IMR-90 (cell line): Measurements from ENCODE around the gene ZNF776. TPM values are rescaled to one million over a fixed set of nuclear protein-coding genes. Genes with fewer than 3 reads are reported as not detected.

Experiments
- ATAC-seq: fragments of 200-7000 bp; cut with Tn5 transposase; 2 replicates; pipeline ENCODE4 v1.9.1; 2020; ENCODE audit warnings: low read depth, mild to moderate bottlenecking, moderate library complexity
- BruUV-seq: library from RNA; stranded (reverse); fragments of 400-500 nt; replicated peaks from 2 replicates; lab custom pipeline; 2021; lab: Mats Ljungman, UMichigan
- CTCF ChIA-PET: fragments of 300-600 bp; formaldehyde crosslinking; extraction: SDS; loops from one replicate; lab custom pipeline; 2021; ENCODE audit warnings: antibody characterized with exemption; lab: Yijun Ruan, JAX
- POLR2A ChIA-PET: fragments of 300-600 bp; sonication (Branson Sonifier 250); formaldehyde crosslinking; loops from one replicate; lab custom pipeline; 2022; ENCODE audit warnings: antibody characterized with exemption; ENCODE audit not compliant: unreplicated experiment; lab: Charles Lee
- DNase-seq: peaks from one replicate; pipeline ENCODE4 v3.0.0; 2013
- H2AFZ ChIP-seq: replicated peaks from 2 replicates; pipeline ENCODE3; 2013; ENCODE audit warnings: low read length, mild to moderate bottlenecking; ENCODE audit not compliant: poor library complexity
- H2AK5ac ChIP-seq: 2 replicates; pipeline ENCODE4 v1.6.1; 2013; ENCODE audit warnings: low read depth, low read length, inconsistent platforms
- H2AK9ac ChIP-seq: replicated peaks from 2 replicates; pipeline ENCODE3; 2013; ENCODE audit warnings: mild to moderate bottlenecking, low read depth, low read length, moderate library complexity; ENCODE audit not compliant: poor library complexity
- H2BK120ac ChIP-seq: 2 replicates; pipeline ENCODE4 v1.6.1; 2013; ENCODE audit warnings: low read depth, low read length, inconsistent platforms
- H2BK15ac ChIP-seq: 3 replicates; pipeline ENCODE4 v1.6.1; 2013; ENCODE audit warnings: low read depth, low read length, inconsistent platforms
- H2BK20ac ChIP-seq: 2 replicates; pipeline ENCODE4 v1.6.1; 2013; ENCODE audit warnings: low read depth, mild to moderate bottlenecking, inconsistent platforms, low read length, moderate library complexity
- H2BK5ac ChIP-seq: 2 replicates; pipeline ENCODE4 v1.6.1; 2013; ENCODE audit warnings: mild to moderate bottlenecking, low read depth, low read length, inconsistent platforms; ENCODE audit not compliant: poor library complexity, severe bottlenecking
- H3K14ac ChIP-seq: replicated peaks from 2 replicates; pipeline ENCODE4 v1.6.1; 2013; ENCODE audit warnings: low read depth, low read length, inconsistent platforms
- H3K18ac ChIP-seq: 2 replicates; pipeline ENCODE4 v1.6.1; 2013; ENCODE audit warnings: low read depth, low read length, control low read depth
- H3K23ac ChIP-seq: 2 replicates; pipeline ENCODE4 v1.6.1; 2013; ENCODE audit warnings: low read depth, low read length, inconsistent platforms
- H3K27ac ChIP-seq: 2 replicates; pipeline ENCODE4 v1.5.1; 2013; ENCODE audit warnings: mild to moderate bottlenecking, control low read depth, low read length; ENCODE audit not compliant: insufficient read depth
- H3K27me3 ChIP-seq: 2 replicates; pipeline ENCODE4 v1.6.1; 2013; ENCODE audit warnings: low read length; ENCODE audit not compliant: control insufficient read depth, insufficient read depth
- H3K36me3 ChIP-seq: 2 replicates; pipeline ENCODE4 v1.6.1; 2013; ENCODE audit warnings: low read length, mixed read lengths; ENCODE audit not compliant: control insufficient read depth, insufficient read depth
- H3K4ac ChIP-seq: 2 replicates; pipeline ENCODE4 v1.6.1; 2013; ENCODE audit warnings: low read depth, low read length, inconsistent platforms
- H3K4me1 ChIP-seq: 2 replicates; pipeline ENCODE4 v1.6.1; 2013; ENCODE audit warnings: low read length, mixed read lengths; ENCODE audit not compliant: control insufficient read depth, insufficient read depth
- H3K4me2 ChIP-seq: 2 replicates; pipeline ENCODE4 v1.6.1; 2013; ENCODE audit warnings: low read depth, mild to moderate bottlenecking, control low read depth, low read length, moderate library complexity
- H3K4me3 ChIP-seq: 2 replicates; pipeline ENCODE4 v1.5.1; 2013; ENCODE audit warnings: low read depth, mild to moderate bottlenecking, control low read depth, low read length, moderate library complexity; ENCODE audit not compliant: insufficient read depth
- H3K56ac ChIP-seq: 2 replicates; pipeline ENCODE4 v1.6.1; 2013; ENCODE audit warnings: low read length, inconsistent platforms; ENCODE audit not compliant: insufficient read depth; ENCODE audit errors: extremely low read depth
- H3K79me1 ChIP-seq, 2 experiments: 2 replicates each; pipeline ENCODE4 v1.6.1; 2013; ENCODE audit warnings: low read length in 2 of 2, inconsistent platforms in 1 of 2, low read depth in 1 of 2
- H3K9ac ChIP-seq: 2 replicates; pipeline ENCODE4 v1.6.1; 2013; ENCODE audit warnings: low read depth, low read length, control low read depth
- H3K9me1 ChIP-seq: 2 replicates; pipeline ENCODE4 v1.6.1; 2013; ENCODE audit warnings: low read length, inconsistent platforms; ENCODE audit not compliant: insufficient read depth
- H3K9me3 ChIP-seq: 2 replicates; pipeline ENCODE4 v1.6.1; 2013; ENCODE audit warnings: low read length; ENCODE audit not compliant: control insufficient read depth, insufficient read depth
- H4K20me1 ChIP-seq: 2 replicates; pipeline ENCODE4 v1.6.1; 2013; ENCODE audit warnings: low read length, inconsistent platforms; ENCODE audit not compliant: insufficient read depth
- H4K5ac ChIP-seq: 2 replicates; pipeline ENCODE4 v1.6.1; 2013; ENCODE audit warnings: mild to moderate bottlenecking, low read depth, low read length, control low read depth
- H4K8ac ChIP-seq, 2 experiments: 2 replicates each; pipeline ENCODE4 v1.6.1; 2013; ENCODE audit warnings: low read depth in 2 of 2, low read length in 2 of 2, control low read depth in 1 of 2, inconsistent platforms in 1 of 2
- H4K91ac ChIP-seq: 2 replicates; pipeline ENCODE4 v1.6.1; 2013; ENCODE audit warnings: low read depth, low read length, inconsistent platforms; ENCODE audit not compliant: insufficient read depth
- BHLHE40 ChIP-seq: fragments of 150-350 bp; IDR thresholded peaks from 2 replicates; pipeline ENCODE4 v1.6.1; 2016; ENCODE audit warnings: mild to moderate bottlenecking, low read depth, low read length
- CEBPB ChIP-seq: IDR thresholded peaks from 2 replicates; pipeline ENCODE4 v1.6.1; 2012; ENCODE audit warnings: low read depth, low read length, improper control_type of control experiment
- CHD1 ChIP-seq: IDR thresholded peaks from 2 replicates; pipeline ENCODE4 v1.6.1; 2012; ENCODE audit warnings: low read depth, low read length, improper control_type of control experiment
- CTCF ChIP-seq: conservative IDR thresholded peaks from 2 replicates; pipeline ENCODE4 v1.5.1; 2012; ENCODE audit warnings: mild to moderate bottlenecking, low read depth, low read length, improper control_type of control experiment
- FOS ChIP-seq: fragments of 150-350 bp; IDR thresholded peaks from 2 replicates; pipeline ENCODE4 v1.6.1; 2016; ENCODE audit warnings: low read depth, low read length
- MAFK ChIP-seq: IDR thresholded peaks from 2 replicates; pipeline ENCODE4 v1.6.1; 2012; ENCODE audit warnings: low read depth, low read length, improper control_type of control experiment
- MAZ ChIP-seq: IDR thresholded peaks from 2 replicates; pipeline ENCODE4 v1.6.1; 2012; ENCODE audit warnings: low read depth, mild to moderate bottlenecking, low read length, improper control_type of control experiment, moderate library complexity, borderline replicate concordance
- MXI1 ChIP-seq: IDR thresholded peaks from 2 replicates; pipeline ENCODE4 v1.6.1; 2012; ENCODE audit warnings: low read depth, mild to moderate bottlenecking, low read length, moderate library complexity, borderline replicate concordance
- POLR2A ChIP-seq: IDR thresholded peaks from 2 replicates; pipeline ENCODE4 v1.6.1; 2012; ENCODE audit warnings: mild to moderate bottlenecking, low read depth, low read length
- RAD21 ChIP-seq: IDR thresholded peaks from 2 replicates; pipeline ENCODE4 v1.6.1; 2012; ENCODE audit warnings: low read length, improper control_type of control experiment
- RCOR1 ChIP-seq: IDR thresholded peaks from 2 replicates; pipeline ENCODE4 v1.6.1; 2012; ENCODE audit warnings: mild to moderate bottlenecking, low read length, improper control_type of control experiment; ENCODE audit not compliant: insufficient replicate concordance
- RFX5 ChIP-seq: IDR thresholded peaks from 2 replicates; pipeline ENCODE4 v1.8.0; 2012; ENCODE audit warnings: low read depth, mild to moderate bottlenecking, low read length, moderate library complexity
- SMC3 ChIP-seq: fragments of 150-350 bp; IDR thresholded peaks from 2 replicates; pipeline ENCODE4 v1.6.1; 2016; ENCODE audit warnings: low read depth, mild to moderate bottlenecking, antibody characterized with exemption, low read length, moderate library complexity
- USF2 ChIP-seq: fragments of 150-350 bp; IDR thresholded peaks from 2 replicates; pipeline ENCODE4 v1.6.1; 2017; ENCODE audit warnings: mild to moderate bottlenecking, antibody characterized with exemption, low read length, low read depth
- WGBS, 2 experiments: methylation state at CpG; one replicate each; pipeline versions ENCODE4 v1.1.5 to v1.1.7; 2013; ENCODE audit warnings: missing lambda C conversion rate in 2 of 2; ENCODE audit not compliant: insufficient read length in 1 of 2; ENCODE audit errors: extremely low coverage in 2 of 2; 5-methylcytosine and 5-hydroxymethylcytosine counted together
- dilution Hi-C: fragments of 300-500 bp; cut with HindIII; formaldehyde crosslinking; loops from one replicate; pipeline ENCODE4 v1.14.3; 2018; ENCODE audit warnings: low sequenced_read_pairs; ENCODE audit not compliant: unreplicated experiment
- in situ Hi-C: fragments of 300-500 bp; cut with MboI; formaldehyde crosslinking; loops from 3 replicates; pipeline ENCODE4 v1.14.3; 2019; ENCODE audit warnings: low sequenced_read_pairs, inconsistent platforms, mixed read lengths
- intact Hi-C: fragments of 100-400 bp; cut with micrococcal nuclease; formaldehyde crosslinking; loops from 2 replicates; pipeline ENCODE4 v1.10.0; 2022
- polyA plus RNA-seq, 3 experiments: library from polyadenylated mRNA; depleted of rRNA; stranded (reverse); fragments of >200 nt; gene quantifications; 2 replicates each; pipeline ENCODE4 v1.2.3, GENCODE V29; 2012; ENCODE audit warnings: low replicate concordance in 1 of 3
- total RNA-seq: library from RNA; depleted of rRNA; stranded (reverse); fragments of >200 nt; gene quantifications from 2 replicates; pipeline ENCODE4 v1.2.3, GENCODE V29; 2012

Gene ZNF776
- total and polyA plus RNA-seq, 2 of the 4 experiments (the other 2 are of a cell fraction) = 4.3 to 14.3 TPM

DNA sequence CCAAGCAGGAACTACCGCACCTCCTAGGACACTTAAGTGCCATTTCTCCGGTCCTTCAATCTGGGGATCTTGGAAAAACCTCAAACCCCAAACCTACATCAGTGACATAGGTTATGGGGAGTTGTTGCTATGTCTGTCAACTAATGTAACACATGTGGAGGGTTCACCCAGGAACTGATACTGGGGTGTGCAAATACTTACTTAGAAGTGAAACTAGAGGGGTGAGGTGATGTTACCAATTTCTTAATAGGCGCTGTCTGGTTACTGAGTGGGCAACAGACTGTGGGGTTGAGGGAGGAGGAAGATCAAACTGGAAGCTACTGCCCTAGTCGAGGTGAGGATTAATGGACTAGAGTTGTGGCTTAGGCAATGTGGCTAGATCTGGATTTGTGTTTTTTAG lies 24.8 kb downstream of the ZNF776 start (continued):
- no peak for TF ChIP-seq SMC3
- TF ChIP-seq MAZ = no peak
- TF ChIP-seq RAD21 = no peak
- TF ChIP-seq RCOR1 = no peak
- TF ChIP-seq CHD1 = no peak

- no peak for TF ChIP-seq CTCF
- no peak for TF ChIP-seq MAFK
- no peak for TF ChIP-seq SMC3
- TF ChIP-seq FOS = no peak
- TF ChIP-seq RFX5 = no peak
- TF ChIP-seq BHLHE40 = no peak
- no peak for TF ChIP-seq CEBPB
- no peak for TF ChIP-seq MXI1
- no peak for TF ChIP-seq POLR2A
- TF ChIP-seq USF2 = no peak
- ChIA-PET CTCF (interaction anchor here (0.5 to 0.7 kb wide), 2 partner anchors 10 to 70 kb away, joined by 5 to 7 read pairs; no protein-coding TSS in a partner anchor), POLR2A (no interaction called here)
- Histone ChIP-seq H2BK15ac (no peak overlapping the region), H4K20me1 (peaks cover 13% of the 10 kb centered on the region; the same call in 1 of the 2 replicates), H3K4me2 (no peak overlapping the region), H4K5ac (no peak overlapping the region), H3K23ac (no peak overlapping the region), H3K4me3 (no peak overlapping the region), H3K9me3 (peaks cover 28% of the 10 kb centered on the region), H2AK9ac (no peak overlapping the region), H3K79me1 (peaks cover 31 to 45% of the 10 kb centered on the region in 2 experiments), H3K9ac (no peak overlapping the region), H3K4ac (no peak overlapping the region), H3K27me3 (no peaks in the 10 kb centered on the region), H2BK20ac (no peak overlapping the region), H3K36me3 (peaks cover 47% of the 10 kb centered on the region), H2AK5ac (no peak overlapping the region), H2BK5ac (no peak overlapping the region), H4K91ac (no peak overlapping the region), H3K9me1 (no peaks in the 10 kb centered on the region), H3K56ac (no peak overlapping the region), H2BK120ac (no peak overlapping the region), H3K27ac (no peak overlapping the region), H3K14ac (no peak overlapping the region), H3K4me1 (0 out of 2 replicates have a peak, but pooled peaks cover 3% of the 10 kb centered on the region), H2AFZ (no peak overlapping the region), H4K8ac (no peak overlapping the region), H3K18ac (no peak overlapping the region)
- dilution Hi-C loops (no loop called here), intact Hi-C loops (no loop called here), in situ Hi-C loops (no loop called here)
- no CpG with 5 or more reads among the region's 3 CpGs for WGBS, 2 experiments
- DNase-seq (no peak), ATAC-seq (no peak)
- no TSS peak for BruUV-seq
Observed at GRCh38 chr19:57773488-57773887, 26.9 kb downstream of the ZNF776 start.
